Stimulated activated CD4-positive, alpha-beta T cell treated with anti-CD3 and anti-CD28 coated beads, Interleukin-4, amount 100 ng/mL, for 4 hours (primary cell): ENCODE measurements around the gene TFEB.

Source experiments
- DNase-seq, 2 experiments: peaks; one replicate each; pipeline ENCODE4 v3.0.0-alpha.2; 2020

Gene TFEB

DNA sequence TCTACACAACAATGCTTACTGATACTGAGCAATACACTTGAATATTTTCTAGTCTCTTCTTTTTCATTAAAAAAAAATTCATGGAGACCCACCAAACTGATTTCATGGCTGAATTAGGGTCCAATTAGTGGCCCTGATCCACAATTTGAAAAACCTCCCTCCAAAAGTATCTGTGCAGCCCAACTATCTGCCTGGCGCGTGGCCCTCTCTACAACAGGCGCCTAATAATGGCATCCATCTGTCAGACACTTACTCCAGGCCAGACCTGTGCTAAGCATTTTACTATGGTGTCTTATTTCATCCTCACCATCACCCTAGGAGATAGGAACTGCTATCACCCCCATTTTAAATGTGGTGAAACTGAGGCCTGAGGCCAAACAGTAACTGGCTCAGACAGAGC is 14.0 kb downstream of the TFEB start:
- no peak for DNase-seq

DNA sequence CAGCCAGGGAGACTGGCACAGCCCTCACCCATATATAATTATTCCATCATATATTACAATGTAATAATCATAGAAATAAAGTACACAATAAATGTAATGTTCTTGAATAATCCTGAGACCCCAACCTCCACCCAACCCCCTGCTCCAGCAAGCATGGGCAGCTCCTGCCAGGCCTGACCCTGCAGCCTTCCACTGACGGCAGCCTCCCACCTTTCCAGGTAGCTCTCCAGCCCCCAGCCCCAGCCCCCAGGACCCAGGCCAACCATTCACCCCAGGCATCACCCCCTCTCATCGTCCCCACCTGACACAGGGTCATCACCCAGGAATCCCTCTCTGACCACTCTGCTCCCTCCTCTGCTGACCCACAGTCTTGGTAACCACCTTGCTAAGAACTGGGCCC is 14.6 kb downstream of the TFEB start:
- no peak for DNase-seq

DNA sequence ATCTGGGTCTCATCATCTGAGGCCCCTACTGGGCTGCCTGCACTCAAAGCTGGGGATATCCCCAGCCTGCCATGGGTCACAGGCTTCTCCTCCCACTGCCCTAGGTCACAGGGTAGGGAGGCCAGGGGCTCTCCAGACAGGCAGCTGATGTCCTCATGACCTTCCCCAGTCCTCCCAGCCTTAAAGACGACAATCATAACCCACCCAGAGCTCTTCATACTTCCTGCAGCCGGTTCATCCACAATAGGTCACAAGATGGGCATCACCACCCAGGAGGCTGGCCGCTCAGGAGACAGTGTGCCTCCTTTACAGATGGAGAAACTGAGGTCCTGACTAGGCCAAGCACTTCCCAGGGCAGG is 15.2 kb downstream of the TFEB start:
- DNase-seq, result no peak

- no peak for DNase-seq
These were observed 15.8 kb downstream of the TFEB start for GRCh38 chr6:41719436-41720261.

DNA sequence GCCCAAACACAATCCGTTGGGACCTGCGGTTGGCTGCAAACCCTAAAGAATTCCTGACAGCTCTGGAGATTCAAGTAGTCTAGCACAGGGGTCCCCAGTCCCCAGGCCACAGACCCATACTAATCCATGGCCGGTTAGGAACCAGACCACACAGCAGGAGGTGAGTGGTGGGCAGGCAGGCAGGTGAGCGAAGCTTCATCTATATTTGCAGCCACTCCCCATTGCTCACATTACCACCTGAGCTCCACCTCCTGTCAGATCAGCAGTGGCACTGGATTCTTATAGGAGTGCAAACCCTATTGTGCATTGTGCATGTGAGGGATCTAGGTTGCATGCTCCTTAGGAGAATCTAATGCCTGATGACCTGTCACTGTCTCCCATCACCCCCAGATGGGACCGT is 16.6 kb downstream of the TFEB start:
- no peak for DNase-seq

GRCh38 chr6:41717392-41717736 is 18.0 kb downstream of the TFEB start:
- DNase-seq, result no peak

DNA sequence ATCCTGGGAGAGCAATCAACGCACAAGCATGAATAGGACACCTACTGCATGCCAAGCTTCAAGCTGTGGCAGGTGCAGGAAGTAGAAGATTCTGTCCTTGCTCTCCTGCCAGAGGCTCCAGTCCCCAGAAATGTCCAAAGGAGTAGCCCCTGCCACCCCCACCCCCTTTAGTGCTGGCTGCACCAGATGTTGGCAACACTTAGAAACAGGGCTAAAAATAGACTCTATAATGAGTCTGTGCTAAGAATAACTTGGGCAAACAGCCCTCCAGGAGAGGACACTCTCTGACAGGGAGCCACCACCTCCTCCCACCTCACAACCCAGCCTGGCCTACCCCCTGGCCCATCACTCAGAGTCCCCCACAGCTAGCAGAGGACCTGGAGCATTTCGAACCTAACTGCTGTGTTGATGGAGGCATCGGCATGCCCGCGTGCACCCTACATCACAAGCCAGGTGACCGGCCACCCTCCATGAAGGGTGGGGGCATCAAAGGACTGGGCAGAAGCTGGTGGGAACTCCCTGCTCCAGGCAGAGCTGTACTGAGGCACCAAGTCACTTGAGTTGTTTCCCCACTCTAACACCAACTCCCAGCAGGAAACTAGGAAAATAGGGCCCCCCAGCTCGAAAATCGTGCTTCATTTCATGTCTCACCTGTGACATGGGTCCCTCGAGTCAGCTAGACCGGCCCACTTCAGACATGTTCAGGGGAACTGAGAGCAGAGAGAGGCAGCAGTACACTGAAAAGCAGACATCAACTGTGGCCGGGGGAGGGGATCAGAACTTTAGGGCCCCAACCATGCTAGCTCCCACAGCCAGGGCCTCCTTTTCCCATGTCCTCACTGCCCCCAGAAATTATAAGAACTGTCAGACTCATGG is 18.7 kb downstream of the TFEB start:
- DNase-seq, result no peak

GRCh38 chr6:41715795-41716515 is 19.5 kb downstream of the TFEB start:
- DNase-seq, result no peak

- no peak for DNase-seq
These were observed 20.7 kb downstream of the TFEB start for GRCh38 chr6:41714556-41715273.

- no peak for DNase-seq
These were observed 21.6 kb downstream of the TFEB start for GRCh38 chr6:41713650-41714291.

DNA sequence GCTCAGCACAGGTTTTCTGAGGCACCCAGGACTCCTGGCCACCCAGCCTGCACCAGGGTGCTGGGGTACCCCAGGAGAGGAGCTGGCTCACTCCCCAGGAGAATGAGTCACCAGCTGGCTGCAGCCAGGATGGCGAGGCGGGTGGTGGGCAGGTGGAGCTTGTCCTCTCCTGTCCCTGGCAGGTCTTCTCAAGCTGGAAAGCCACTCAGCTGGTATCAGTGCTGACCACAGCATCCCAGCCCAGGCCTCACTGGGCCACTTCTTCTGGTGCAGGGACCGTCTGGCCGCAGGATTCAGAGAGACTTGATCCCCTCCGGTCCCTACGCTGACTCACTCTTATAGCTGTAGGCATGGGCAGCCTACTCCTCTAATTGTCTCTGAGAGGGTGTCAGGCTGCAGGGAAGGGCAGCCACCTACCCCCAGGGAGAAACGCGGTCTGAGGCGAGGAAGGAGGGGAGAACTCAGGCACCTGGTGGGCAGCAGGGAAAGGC is 22.2 kb downstream of the TFEB start:
- DNase-seq, result no peak

DNA sequence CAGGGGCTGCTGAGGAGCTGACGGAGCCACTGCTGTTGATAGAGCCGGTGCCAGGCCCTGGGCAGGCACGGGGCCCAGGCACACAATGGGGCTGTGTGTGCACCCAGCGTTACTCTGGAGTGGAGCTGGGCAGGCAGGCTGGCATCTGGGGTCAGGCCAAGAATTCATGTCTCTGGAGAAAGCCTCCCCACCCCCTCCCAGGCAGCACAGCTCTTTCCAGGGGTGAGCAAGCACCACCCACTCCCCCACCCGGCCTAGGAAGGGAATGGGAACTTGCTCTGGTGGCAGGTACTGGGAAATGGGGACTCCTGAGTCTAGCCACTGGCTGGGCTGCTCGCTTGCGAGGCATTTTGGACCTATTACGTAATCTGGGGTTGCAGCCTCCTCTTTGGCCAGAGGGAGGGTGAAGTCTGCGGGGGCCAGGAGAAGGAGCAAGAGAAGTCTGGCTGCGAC is 22.7 kb downstream of the TFEB start:
- DNase-seq, result no peak

- DNase-seq, result no peak
These were observed 23.9 kb downstream of the TFEB start for GRCh38 chr6:41711323-41712038.

DNA sequence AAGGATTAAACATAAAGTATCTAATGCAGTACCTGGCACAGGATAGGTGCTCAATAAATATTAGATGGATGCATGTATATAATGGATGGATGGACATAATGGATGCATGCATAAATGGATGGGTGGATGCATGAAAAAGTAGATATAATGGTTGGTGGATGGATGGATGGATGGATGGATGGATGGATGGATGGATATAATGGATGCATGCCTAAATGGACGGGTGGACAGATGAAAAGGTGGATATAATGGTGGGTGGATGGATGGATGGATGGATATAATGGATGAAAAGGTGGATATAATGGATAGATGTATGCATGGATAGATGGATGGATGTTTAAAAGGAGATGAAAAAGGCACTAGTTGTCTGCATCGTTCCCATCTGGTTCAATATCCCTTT is 26.0 kb downstream of the TFEB start:
- DNase-seq, result no peak

DNA sequence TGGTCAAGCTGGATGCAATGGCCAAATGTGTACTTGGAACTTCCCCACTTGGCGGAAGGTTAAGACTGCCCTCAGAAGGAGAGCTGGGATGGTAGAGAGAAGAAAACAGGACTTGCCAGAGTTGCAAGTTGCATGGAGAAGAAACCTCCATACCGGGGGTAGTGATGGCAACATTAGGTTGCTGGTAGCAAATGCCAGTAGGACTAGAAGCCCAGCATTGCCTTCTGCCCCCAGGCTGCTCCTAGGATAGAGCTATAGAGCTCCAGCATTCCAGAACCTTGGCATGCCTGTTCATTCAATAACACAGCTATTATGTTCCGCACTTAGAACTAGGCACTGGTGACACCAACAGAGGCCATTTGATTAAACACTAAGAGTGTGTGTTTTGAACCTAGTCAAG is 26.6 kb downstream of the TFEB start:
- no peak for DNase-seq

DNA sequence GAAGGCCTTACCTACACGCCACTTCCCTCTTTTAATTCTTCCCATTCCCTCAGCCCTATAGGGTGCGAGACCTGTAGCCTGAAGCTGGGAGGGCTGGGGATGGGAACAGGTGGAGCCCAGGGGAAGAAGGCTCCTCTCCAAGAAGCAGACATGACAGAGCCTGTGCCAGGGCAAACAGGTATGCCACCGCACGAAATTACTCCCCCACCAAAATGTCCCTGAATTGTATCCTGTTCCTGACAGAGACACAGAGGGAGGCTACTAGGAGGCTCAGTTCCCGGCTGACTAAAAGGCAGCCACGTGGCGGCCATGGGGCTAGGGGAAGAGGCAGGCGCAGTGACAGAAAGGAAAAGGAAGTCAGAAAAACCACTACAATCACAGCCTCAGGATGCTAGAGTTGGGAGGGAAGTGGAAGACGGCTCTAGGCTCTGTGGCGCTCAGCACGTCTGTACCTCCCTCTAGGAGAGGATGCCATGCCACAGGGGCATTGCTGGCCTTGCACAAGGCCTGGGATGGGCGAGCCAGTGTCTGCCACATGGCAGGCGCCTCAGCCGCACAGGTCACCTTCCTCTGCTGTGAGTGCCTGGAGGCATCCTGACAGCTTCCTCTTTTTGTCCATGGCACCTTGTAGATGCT is 27.7 kb downstream of the TFEB start:
- DNase-seq, result peak; percentile 21 to 25

DNA sequence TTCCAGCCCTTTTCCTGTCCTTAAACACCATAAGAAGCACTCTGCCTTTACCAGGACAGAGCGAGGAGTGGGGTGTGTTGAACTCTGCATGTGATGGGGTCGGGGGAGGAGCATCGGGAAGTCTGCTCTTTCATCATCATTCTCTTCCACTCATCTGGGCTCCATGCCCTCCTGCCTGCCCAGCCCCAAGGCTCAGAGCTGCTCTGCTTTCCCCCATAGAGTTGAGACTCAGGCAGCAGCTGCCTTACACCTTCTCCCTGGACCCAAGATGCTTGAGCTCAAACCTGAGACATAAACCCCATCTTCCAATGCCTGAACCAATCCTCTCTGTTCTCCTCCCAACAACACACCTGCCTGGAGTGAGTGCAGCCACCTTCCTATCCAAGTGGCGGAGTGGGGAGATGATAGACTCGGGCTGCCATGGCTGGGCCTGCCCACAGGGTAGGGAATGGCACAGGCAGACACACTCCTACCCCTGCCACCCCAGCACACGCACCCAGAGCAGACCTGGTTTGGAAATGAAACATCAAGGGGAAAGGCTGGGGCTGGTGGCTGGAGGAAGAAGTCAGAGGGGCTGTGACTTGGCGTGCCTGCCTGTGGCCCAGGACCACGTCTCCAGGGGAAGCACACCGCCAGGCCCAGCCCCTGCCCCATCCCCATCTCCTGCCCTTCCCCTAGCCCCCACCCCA is 28.4 kb downstream of the TFEB start:
- DNase-seq, result peak in 1 of 2 experiments; percentile 16

GRCh38 chr6:41705996-41706835 is 29.2 kb downstream of the TFEB start:
- DNase-seq, result peak; percentile 67 to 72

GRCh38 chr6:41705311-41705995 is 30.0 kb downstream of the TFEB start:
- DNase-seq, result no peak
